Mucosa of descending colon (tissue), 3 donors: ENCODE results near the gene HGD. TPM values are rescaled to one million over a fixed set of nuclear protein-coding genes. Genes with fewer than 3 reads are reported as not detected.

Source experiments
- ATAC-seq: fragments of 200-7000 bp; cut with Tn5 transposase; one replicate; pipeline ENCODE4 v1.9.1; 2020; ENCODE audit warnings: mild to moderate bottlenecking, moderate library complexity
- DNase-seq, 3 donors: peaks; one replicate each; pipeline ENCODE4 v3.0.0-alpha.2; 2020
- H3K36me3 ChIP-seq: fragments of 200-600 bp; one replicate; pipeline ENCODE4 v1.8.0; 2021; ENCODE audit warnings: low read depth, mild to moderate bottlenecking
- H3K4me1 ChIP-seq: fragments of 200-600 bp; one replicate; pipeline ENCODE4 v1.8.0; 2021; ENCODE audit warnings: low read depth, mild to moderate bottlenecking
- H3K4me3 ChIP-seq: fragments of 200-600 bp; one replicate; pipeline ENCODE4 v1.8.0; 2021; ENCODE audit warnings: mild to moderate bottlenecking
- H3K9me3 ChIP-seq: fragments of 200-600 bp; one replicate; pipeline ENCODE4 v1.8.0; 2021; ENCODE audit warnings: mild to moderate bottlenecking
- intact Hi-C, 2 donors: fragments of 100-400 bp; cut with DNase I in 1 of 2; cut with micrococcal nuclease in 1 of 2; formaldehyde crosslinking; loops; one replicate each; pipeline versions ENCODE4 v1.11.0 to v1.11.1; 2022; cut with DNase I, micrococcal nuclease
- total RNA-seq, 3 donors: library from RNA; stranded (reverse); fragmentation: NEBNext Ultra II Directional in 2 of 3; extraction: Animal tissue kit (Norgen Biotek cat#: 25700) in 2 of 3; gene quantifications; one replicate each; pipeline versions ENCODE4 v1.2.1 to v1.2.4, GENCODE V29; 2021 to 2023
- TF ChIP-seq, protein P1 (sequence below): fragments of 200-600 bp; IDR thresholded peaks from one replicate; pipeline ENCODE4 v1.8.0; 2022; ENCODE audit warnings: antibody characterized with exemption, mild to moderate bottlenecking
- donor health status: DM: no; HTN: no; CAD: no; lungs with moderate emphysema.
- donor health status: DM: no; HTN: no; CAD: no.
- donor health status: DM: no; HTN: yes; CAD: no.

HGD gene
- total RNA-seq, 3 donors from 2014 or later: 15.7 to 53.3 (median 46.0) TPM

GRCh38 chr3:120661945-120662344, 20.1 kb downstream of the HGD start:
- TF ChIP-seq, protein P1, sequence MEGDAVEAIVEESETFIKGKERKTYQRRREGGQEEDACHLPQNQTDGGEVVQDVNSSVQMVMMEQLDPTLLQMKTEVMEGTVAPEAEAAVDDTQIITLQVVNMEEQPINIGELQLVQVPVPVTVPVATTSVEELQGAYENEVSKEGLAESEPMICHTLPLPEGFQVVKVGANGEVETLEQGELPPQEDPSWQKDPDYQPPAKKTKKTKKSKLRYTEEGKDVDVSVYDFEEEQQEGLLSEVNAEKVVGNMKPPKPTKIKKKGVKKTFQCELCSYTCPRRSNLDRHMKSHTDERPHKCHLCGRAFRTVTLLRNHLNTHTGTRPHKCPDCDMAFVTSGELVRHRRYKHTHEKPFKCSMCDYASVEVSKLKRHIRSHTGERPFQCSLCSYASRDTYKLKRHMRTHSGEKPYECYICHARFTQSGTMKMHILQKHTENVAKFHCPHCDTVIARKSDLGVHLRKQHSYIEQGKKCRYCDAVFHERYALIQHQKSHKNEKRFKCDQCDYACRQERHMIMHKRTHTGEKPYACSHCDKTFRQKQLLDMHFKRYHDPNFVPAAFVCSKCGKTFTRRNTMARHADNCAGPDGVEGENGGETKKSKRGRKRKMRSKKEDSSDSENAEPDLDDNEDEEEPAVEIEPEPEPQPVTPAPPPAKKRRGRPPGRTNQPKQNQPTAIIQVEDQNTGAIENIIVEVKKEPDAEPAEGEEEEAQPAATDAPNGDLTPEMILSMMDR: no peak
- H3K36me3 ChIP-seq: no peaks in the 10 kb centered on the region
- no peak overlapping the region for H3K4me3 ChIP-seq
- H3K9me3 ChIP-seq: no peaks in the 10 kb centered on the region
- no peaks in the 10 kb centered on the region for H3K4me1 ChIP-seq
- intact Hi-C loops: no loop called here
- DNase-seq: no peak
- no peak for ATAC-seq

DNA sequence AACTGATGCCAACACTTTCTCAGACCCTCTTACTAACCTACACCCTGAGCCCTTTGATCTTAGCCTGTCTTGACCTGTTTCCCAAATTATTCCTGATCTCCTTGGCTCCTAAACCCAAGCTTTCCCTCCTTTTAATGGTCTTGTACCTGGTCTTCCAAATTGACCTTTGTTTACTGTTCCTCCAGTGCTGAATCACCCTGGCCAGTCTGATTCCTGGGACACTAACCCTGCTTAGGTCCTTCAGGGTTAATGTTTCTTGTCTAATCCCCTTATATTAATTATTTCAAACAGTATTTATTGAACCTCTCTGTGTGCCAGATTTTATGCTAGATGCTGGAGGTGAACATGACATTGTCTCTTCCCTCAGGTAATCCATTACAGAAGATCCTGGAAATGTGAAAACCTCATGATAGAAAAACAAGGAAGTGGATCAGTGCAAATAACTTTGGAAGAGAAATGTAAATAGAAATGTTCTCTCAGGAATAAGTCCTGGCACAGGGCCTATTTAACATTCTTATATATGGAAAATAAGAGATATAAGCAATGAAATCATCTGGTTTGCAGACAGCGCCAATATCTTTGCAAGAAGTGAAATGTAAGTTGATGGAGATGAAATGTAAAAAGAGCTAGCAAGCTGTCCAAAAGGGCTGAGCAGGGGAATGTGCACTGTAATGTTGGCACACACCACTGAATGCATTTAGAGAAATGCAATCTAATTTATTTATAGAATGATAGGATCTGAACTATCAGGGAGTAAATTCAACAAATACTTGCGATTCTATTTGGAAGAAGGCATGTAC, 20.7 kb downstream of the HGD start:
- H3K4me3 ChIP-seq: no peak overlapping the region
- H3K36me3 ChIP-seq: no peaks in the 10 kb centered on the region
- no peak for DNase-seq
- no peaks in the 10 kb centered on the region for H3K4me1 ChIP-seq
- no peaks in the 10 kb centered on the region for H3K9me3 ChIP-seq
- intact Hi-C loops: no loop called here
- no peak for ATAC-seq
- TF ChIP-seq, protein P1: no peak

DNA sequence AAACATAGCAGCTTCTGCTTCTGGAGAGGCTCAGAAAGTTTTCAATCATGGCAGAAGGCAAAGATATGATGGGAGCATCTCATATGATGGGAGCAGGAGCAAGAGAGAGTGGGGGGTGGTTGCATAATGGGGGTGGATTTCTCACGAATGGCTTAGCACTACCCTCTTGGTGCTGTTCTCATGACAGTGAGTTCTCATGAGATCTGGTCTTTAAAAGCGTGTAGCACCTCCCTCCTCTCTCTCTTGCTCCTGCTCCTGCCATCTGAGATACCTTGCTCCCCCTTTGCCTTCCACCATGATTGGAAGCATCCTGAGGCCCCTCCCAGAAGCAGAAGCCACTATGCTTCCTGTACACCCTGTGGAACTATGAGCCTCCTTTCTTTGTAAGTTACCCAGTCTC, 22.2 kb downstream of the HGD start:
- Histone ChIP-seq H3K4me3 (no peak overlapping the region), H3K9me3 (no peaks in the 10 kb centered on the region), H3K36me3 (no peaks in the 10 kb centered on the region), H3K4me1 (no peaks in the 10 kb centered on the region)
- ATAC-seq (no peak), DNase-seq (no peak)
- TF ChIP-seq, protein P1: no peak
- intact Hi-C loops: no loop called here

- peak; percentile 48 for ATAC-seq
- Histone ChIP-seq H3K4me3 (no peak overlapping the region), H3K36me3 (no peaks in the 10 kb centered on the region), H3K4me1 (no peaks in the 10 kb centered on the region), H3K9me3 (no peaks in the 10 kb centered on the region)
- intact Hi-C loops: no loop called here
- DNase-seq: no peak
- TF ChIP-seq, protein P1: no peak
These were observed 22.8 kb downstream of the HGD start for GRCh38 chr3:120659285-120659684.

DNA sequence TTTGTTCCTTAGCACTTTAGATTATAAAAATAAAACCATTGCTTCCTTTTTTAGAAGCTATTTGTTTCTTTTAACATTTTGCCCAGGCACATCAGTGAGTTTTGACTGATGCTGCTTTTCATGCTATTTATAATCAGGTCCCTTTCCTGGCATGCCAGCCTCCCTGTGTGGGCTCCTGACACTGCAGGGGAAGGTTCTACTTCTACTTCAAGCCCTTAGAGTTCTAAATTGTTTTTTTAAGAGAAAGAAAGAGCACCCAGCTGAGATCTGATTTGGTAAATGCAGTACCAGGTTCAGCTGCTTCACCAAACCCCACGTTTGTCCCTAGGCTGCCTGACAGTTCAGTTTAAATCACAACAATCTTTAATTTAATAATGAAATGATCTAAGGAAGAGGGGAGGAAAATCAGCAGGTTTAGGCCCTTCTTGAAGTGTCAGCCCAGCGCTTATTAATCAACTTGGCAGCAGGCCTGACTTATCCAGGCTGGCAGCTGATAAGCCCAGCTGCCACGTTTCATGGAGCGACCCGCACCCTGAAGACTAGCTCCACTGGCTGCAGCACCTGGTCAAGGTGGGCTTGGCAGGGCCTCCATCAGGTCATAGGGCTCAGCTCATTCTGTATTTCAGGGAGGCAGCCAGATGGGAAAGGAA, 29.0 kb downstream of the HGD start:
- DNase-seq: no peak
- ATAC-seq: no peak
- H3K9me3 ChIP-seq: no peaks in the 10 kb centered on the region
- no peaks in the 10 kb centered on the region for H3K4me1 ChIP-seq
- no peak overlapping the region for H3K4me3 ChIP-seq
- intact Hi-C loops: no loop called here
- TF ChIP-seq, protein P1: no peak
- no peaks in the 10 kb centered on the region for H3K36me3 ChIP-seq
